ENCODE measurements around the gene TM9SF3. TPM values are rescaled to one million over a fixed set of nuclear protein-coding genes. Genes with fewer than 3 reads are reported as not detected.

The TM9SF3 gene
- total RNA-seq, 2 donors from 2014 or later, result 46.0 to 46.7 TPM

- peaks cover 0 to 5% of the 10 kb centered on the region in 2 donors for H3K4me1 ChIP-seq
- H3K27me3 ChIP-seq, result no peaks in the 10 kb centered on the region
- no peaks in the 10 kb centered on the region for H3K36me3 ChIP-seq
- H3K9me3 ChIP-seq, result no peaks in the 10 kb centered on the region
- H3K27ac ChIP-seq, result no peak overlapping the region
- no peak for TF ChIP-seq CTCF (IDR thresholded peaks at IDR 0.05)
- DNase-seq (ENCODE audit: low spot score), result no peak
- H3K4me3 ChIP-seq, result no peak overlapping the region
Measured at GRCh38 chr10:96609510-96609909, 22.7 kb upstream of the TM9SF3 start.

GRCh38 chr10:96608805-96609204, 22.0 kb upstream of the TM9SF3 start:
- no peak overlapping the region for H3K27ac ChIP-seq
- H3K36me3 ChIP-seq, result no peaks in the 10 kb centered on the region
- no peak for DNase-seq (ENCODE audit: low spot score)
- no peaks in the 10 kb centered on the region for H3K27me3 ChIP-seq
- no peak overlapping the region for H3K4me3 ChIP-seq
- no peaks in the 10 kb centered on the region for H3K9me3 ChIP-seq
- TF ChIP-seq CTCF (IDR thresholded peaks at IDR 0.05), result no peak
- H3K4me1 ChIP-seq, result peaks cover 0 to under 1% of the 10 kb centered on the region in 2 donors

- Histone ChIP-seq H3K9me3 (no peaks in the 10 kb centered on the region), H3K27me3 (no peaks in the 10 kb centered on the region), H3K36me3 (no peaks in the 10 kb centered on the region), H3K27ac (no peak overlapping the region), H3K4me3 (no peak overlapping the region), H3K4me1 (no peaks in the 10 kb centered on the region)
- TF ChIP-seq CTCF (IDR thresholded peaks at IDR 0.05), result no peak
- DNase-seq (ENCODE audit: low spot score), result no peak
Measured at GRCh38 chr10:96608262-96608661, 21.4 kb upstream of the TM9SF3 start.

- Histone ChIP-seq H3K36me3 (no peaks in the 10 kb centered on the region), H3K9me3 (no peaks in the 10 kb centered on the region), H3K4me3 (no peak overlapping the region), H3K4me1 (no peaks in the 10 kb centered on the region), H3K27ac (no peak overlapping the region), H3K27me3 (no peaks in the 10 kb centered on the region)
- no peak for DNase-seq (ENCODE audit: low spot score)
- no peak for TF ChIP-seq CTCF (IDR thresholded peaks at IDR 0.05)
Measured at GRCh38 chr10:96606946-96607345, 20.1 kb upstream of the TM9SF3 start.

GRCh38 chr10:96606216-96606615, 19.4 kb upstream of the TM9SF3 start:
- peak overlapping the region in 1 of 2 donors; percentile 23 for H3K27ac ChIP-seq
- DNase-seq (ENCODE audit: low spot score), result no peak
- no peaks in the 10 kb centered on the region for H3K9me3 ChIP-seq
- no peaks in the 10 kb centered on the region for H3K27me3 ChIP-seq
- TF ChIP-seq CTCF (IDR thresholded peaks at IDR 0.05), result no peak
- H3K36me3 ChIP-seq, result no peaks in the 10 kb centered on the region
- no peak overlapping the region for H3K4me3 ChIP-seq
- no peaks in the 10 kb centered on the region for H3K4me1 ChIP-seq

- H3K4me3 ChIP-seq, result no peak overlapping the region
- no peaks in the 10 kb centered on the region for H3K9me3 ChIP-seq
- no peak for DNase-seq (ENCODE audit: low spot score)
- no peak for TF ChIP-seq CTCF (IDR thresholded peaks at IDR 0.05)
- no peaks in the 10 kb centered on the region for H3K36me3 ChIP-seq
- H3K27ac ChIP-seq, result no peak overlapping the region
- no peaks in the 10 kb centered on the region for H3K4me1 ChIP-seq
- no peaks in the 10 kb centered on the region for H3K27me3 ChIP-seq
Measured at GRCh38 chr10:96600337-96600736, 13.5 kb upstream of the TM9SF3 start.
